GM12878 (cell line): ENCODE results near the gene NHS. TPM values are rescaled to one million over a fixed set of nuclear protein-coding genes. Genes with fewer than 3 reads are reported as not detected.
A peak's percentile ranks its signal among the peaks of the same experiment; 100 is the strongest.

Experiments used
- ATAC-seq: fragments of 200-7000 bp; cut with Tn5 transposase; 3 replicates; pipeline ENCODE4 v1.9.1; 2020; ENCODE audit warnings: mild to moderate bottlenecking, moderate library complexity
- BruUV-seq: library from RNA; stranded (reverse); fragments of 400-500 nt; replicated peaks from 2 replicates; lab custom pipeline; 2021; lab: Mats Ljungman, UMichigan
- CTCF ChIA-PET: fragments of 300-600 bp; sonication (Branson Sonifier 250); formaldehyde crosslinking; extraction: SDS; loops from one replicate; lab custom pipeline; 2021; ENCODE audit warnings: inconsistent platforms; lab: Yijun Ruan, JAX
- POLR2A ChIA-PET: fragments of 350-600 bp; formaldehyde crosslinking; extraction: SDS; loops from one replicate; lab custom pipeline; 2021; ENCODE audit warnings: inconsistent platforms; lab: Charles Lee
- RAD21 ChIA-PET: fragments of 300-600 bp; sonication (Branson Sonifier 250); formaldehyde crosslinking; loops from one replicate; lab custom pipeline; 2023; ENCODE audit warnings: antibody characterized with exemption; ENCODE audit not compliant: unreplicated experiment; lab: Charles Lee
- SMC1A ChIA-PET: fragments of 300-600 bp; sonication (Branson Sonifier 250); formaldehyde crosslinking; loops from one replicate; lab custom pipeline; 2023; ENCODE audit not compliant: unreplicated experiment, uncharacterized antibody; lab: Charles Lee
- DNase-seq: peaks from one replicate; pipeline ENCODE4 v3.0.0-alpha.2; 2011; ENCODE audit warnings: low read depth, low spot score
- FAIRE-seq: peaks from 3 replicates; lab custom pipeline; 2011; peaks lifted over from hg19 to GRCh38; lab: Jason Lieb, UNC
- H2AFZ ChIP-seq: 2 replicates; pipeline ENCODE4 v1.6.0; 2011; ENCODE audit warnings: low read depth, low read length, control low read depth; ENCODE audit not compliant: control insufficient read depth
- H3K27ac ChIP-seq: 2 replicates; pipeline ENCODE4 v1.5.1; 2011; ENCODE audit warnings: control low read depth; ENCODE audit not compliant: control insufficient read depth, insufficient read depth
- H3K27me3 ChIP-seq, 2 experiments: replicated peaks in 1 of 2; 2 replicates each; pipeline versions ENCODE4 v1.6.0 to v1.6.1; 2011; ENCODE audit warnings: low read length in 1 of 2; ENCODE audit not compliant: control insufficient read depth in 2 of 2, insufficient read depth in 2 of 2
- H3K36me3 ChIP-seq, 2 experiments: 2 replicates each; pipeline ENCODE4 v1.5.1; 2011; ENCODE audit warnings: low read length in 1 of 2; ENCODE audit not compliant: control insufficient read depth in 2 of 2, insufficient read depth in 2 of 2
- H3K4me1 ChIP-seq: 2 replicates; pipeline ENCODE4 v1.6.1; 2011; ENCODE audit warnings: mild to moderate bottlenecking, low read length, moderate library complexity, mixed read lengths; ENCODE audit not compliant: control insufficient read depth, insufficient read depth
- H3K4me2 ChIP-seq: 2 replicates; pipeline ENCODE4 v1.6.0; 2011; ENCODE audit warnings: control low read depth; ENCODE audit not compliant: control insufficient read depth, insufficient read depth
- H3K4me3 ChIP-seq: fragments of 200-600 bp; sonication (generic); 2 replicates; pipeline ENCODE4 v1.5.1; 2016
- H3K79me2 ChIP-seq: 2 replicates; pipeline ENCODE4 v1.6.0; 2011; ENCODE audit warnings: low read length; ENCODE audit not compliant: control insufficient read depth, insufficient read depth
- H3K9ac ChIP-seq: 2 replicates; pipeline ENCODE4 v1.8.0; 2011; ENCODE audit warnings: low read length, control low read depth, mixed read lengths; ENCODE audit not compliant: control insufficient read depth, insufficient read depth
- H3K9me3 ChIP-seq: replicated peaks from 3 replicates; pipeline ENCODE4 v1.5.1; 2011; ENCODE audit warnings: mild to moderate bottlenecking, low read length; ENCODE audit not compliant: control insufficient read depth, insufficient read depth
- H4K20me1 ChIP-seq: 2 replicates; pipeline ENCODE4 v1.6.0; 2011; ENCODE audit not compliant: control insufficient read depth, insufficient read depth
- BCL11A ChIP-seq: IDR thresholded peaks from 2 replicates; pipeline ENCODE4 v1.6.1; 2011; ENCODE audit warnings: low read depth, low read length
- BHLHE40 ChIP-seq, 2 experiments: fragments of 450-650 bp in 1 of 2; IDR thresholded peaks; 2 replicates each; pipeline ENCODE4 v1.6.1; 2011 to 2017; ENCODE audit warnings: low read depth in 2 of 2, borderline replicate concordance in 1 of 2, improper control_type of control experiment in 1 of 2, low read length in 1 of 2, mild to moderate bottlenecking in 1 of 2
- CEBPZ ChIP-seq: fragments of 150-350 bp; IDR thresholded peaks from 2 replicates; pipeline ENCODE4 v1.6.1; 2016; ENCODE audit warnings: low read depth, low read length
- ETV6 ChIP-seq, 2 experiments: fragments of 450-650 bp in 1 of 2; IDR thresholded peaks in 1 of 2; conservative IDR thresholded peaks in 1 of 2; 2 replicates each; pipeline ENCODE4 v1.6.1; 2014; ENCODE audit warnings: antibody characterized with exemption in 1 of 2, borderline replicate concordance in 1 of 2, low read depth in 1 of 2, mild to moderate bottlenecking in 1 of 2, moderate library complexity in 1 of 2
- HCFC1 ChIP-seq: fragments of 150-350 bp; IDR thresholded peaks from 2 replicates; pipeline ENCODE4 v1.6.1; 2014; ENCODE audit warnings: low read length
- IKZF2 ChIP-seq, 2 experiments: fragments of 450-650 bp; IDR thresholded peaks; 2 replicates each; pipeline ENCODE4 v1.6.1; 2017; ENCODE audit warnings: mild to moderate bottlenecking in 2 of 2, moderate library complexity in 2 of 2
- NR2F1 ChIP-seq: fragments of 450-650 bp; conservative IDR thresholded peaks from 2 replicates; pipeline ENCODE4 v1.6.1; 2017; ENCODE audit warnings: mild to moderate bottlenecking
- RUNX3 ChIP-seq: IDR thresholded peaks from 2 replicates; pipeline ENCODE4 v1.6.1; 2012; ENCODE audit warnings: low read length, inconsistent platforms
- SRF ChIP-seq, 2 experiments: IDR thresholded peaks; 2 replicates each; pipeline ENCODE4 v1.6.1; 2011; ENCODE audit warnings: low read depth in 2 of 2, low read length in 2 of 2, mild to moderate bottlenecking in 1 of 2, moderate library complexity in 1 of 2
- SUPT20H ChIP-seq: IDR thresholded peaks from 2 replicates; pipeline ENCODE4 v1.6.1; 2011; ENCODE audit warnings: low read depth, mild to moderate bottlenecking, low read length, moderate library complexity, borderline replicate concordance; ENCODE audit not compliant: control insufficient read depth
- TARDBP ChIP-seq: IDR thresholded peaks from 2 replicates; pipeline ENCODE4 v1.6.1; 2016; ENCODE audit warnings: borderline replicate concordance
- WGBS: methylation state at CpG from one replicate; pipeline ENCODE4 v1.1.6; 2016; ENCODE audit warnings: low lambda C conversion rate; ENCODE audit not compliant: insufficient replicate concordance, insufficient coverage; ENCODE audit errors: missing lambda C conversion rate; 5-methylcytosine and 5-hydroxymethylcytosine counted together
- in situ Hi-C: fragments of 300-500 bp; cut with MboI; formaldehyde crosslinking; loops from 9 replicates; pipeline ENCODE4 v1.14.3; 2018; ENCODE audit warnings: mixed read lengths
- intact Hi-C: fragments of 100-400 bp; cut with micrococcal nuclease; formaldehyde crosslinking; loops from one replicate; pipeline ENCODE4 v1.14.2; 2022; ENCODE audit not compliant: unreplicated experiment
- polyA plus RNA-seq, 11 experiments: library from polyadenylated mRNA; depleted of rRNA in 4 of 11; unstranded in 6 of 11; stranded (reverse) in 5 of 11; fragments of >200 nt; fragmentation: Nextera tagmentation in 4 of 11; fragmentation: Illumina TruSeq in 1 of 11; extraction: Ambion mirVana in 4 of 11; extraction: Trizol in 1 of 11; gene quantifications; 1 replicate in 1 of 11; 2 replicates in 10 of 11; pipeline versions ENCODE4 v1.2.1 to v1.2.3, GENCODE V29; 2011 to 2016; ENCODE audit warnings: inconsistent platforms in 2 of 11, missing spikeins in 2 of 11, low read depth in 1 of 11
- total RNA-seq, 4 experiments: library from RNA; depleted of rRNA in 3 of 4; stranded (reverse); fragments of >200 nt in 3 of 4; fragmentation: Illumina TruSeq in 1 of 4; extraction: Trizol in 1 of 4; gene quantifications; 2 replicates each; pipeline versions ENCODE4 v1.2.1 to v1.2.3, GENCODE V29; 2013 to 2021
- TF ChIP-seq, protein P1 (sequence below): fragments of 450-650 bp; IDR thresholded peaks from 2 replicates; pipeline ENCODE4 v1.6.1; 2016; ENCODE audit warnings: mild to moderate bottlenecking

The NHS gene
- total and polyA plus RNA-seq, 10 of the 15 experiments (the other 5 are each of a cell fraction or from before 2014, with no cell fraction given) = under 0.01 to 0.07 (median 0.03) TPM; not detected in 7

DNA sequence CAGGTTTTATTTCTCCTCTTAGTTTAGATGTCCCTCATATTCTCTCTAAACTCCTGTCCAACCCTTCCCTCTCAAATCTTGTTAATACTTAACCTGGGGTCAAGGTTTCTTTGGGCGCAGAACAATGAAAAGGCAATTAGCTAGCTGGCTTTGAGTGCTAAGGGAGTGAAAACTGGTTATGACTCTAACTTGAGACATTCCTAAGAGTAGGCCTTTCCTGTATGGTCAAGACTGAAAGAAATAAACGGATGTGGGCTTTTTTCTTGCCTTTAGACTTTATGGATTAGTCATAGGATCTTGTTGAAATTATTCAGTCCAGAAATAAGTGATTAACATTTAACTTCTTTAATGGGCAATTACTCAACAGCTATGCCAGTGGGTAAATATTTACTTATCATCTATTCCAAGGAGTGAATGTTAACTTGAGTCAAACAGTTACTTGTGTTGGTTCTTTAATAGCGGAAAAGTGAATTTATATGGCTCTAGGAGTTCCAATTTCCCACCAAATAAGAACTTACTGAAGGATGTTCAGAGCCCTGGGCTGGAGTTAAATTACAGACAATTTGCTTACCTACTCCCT is 220.5 kb downstream of the NHS start:
- FAIRE-seq (no peak), ATAC-seq (peak; percentile 75), DNase-seq (no peak)
- Histone ChIP-seq H3K4me1 (no peaks in the 10 kb centered on the region), H3K27ac (no peak overlapping the region), H4K20me1 (no peaks in the 10 kb centered on the region), H3K9ac (no peak overlapping the region), H3K9me3 (no peaks in the 10 kb centered on the region; the same call in 2 of the 3 replicates), H3K79me2 (no peaks in the 10 kb centered on the region), H3K4me2 (no peak overlapping the region), H2AFZ (no peak overlapping the region), H3K27me3 (no peaks in the 10 kb centered on the region), H3K4me3 (no peak overlapping the region), H3K36me3 (no peaks in the 10 kb centered on the region)
- BruUV-seq = no TSS peak
- 2% methylated on average over 3 of the region's 3 CpGs for WGBS
- intact Hi-C loops = no loop called here
- in situ Hi-C loops = no loop called here
- CTCF ChIA-PET = interaction anchor here (0.6 to 1.0 kb wide), 3 partner anchors 56 to 361 kb away, joined by 3 read pairs; no protein-coding TSS in a partner anchor
- SMC1A ChIA-PET = interaction anchor here (1.0 kb wide), 1 partner anchor 38 kb away, joined by 3 read pairs; no protein-coding TSS in a partner anchor
- RAD21 ChIA-PET = interaction anchor here (1.3 kb wide), 1 partner anchor 14 kb away, joined by 3 read pairs; no protein-coding TSS in a partner anchor
- TF ChIP-seq IKZF2 (IDR thresholded peaks at IDR 0.05) (0 out of 4 replicates have a peak, but pooled peaks have one; percentile 22), BCL11A (peak; percentile 27; the same call in 1 of the 2 replicates), ETV6 (conservative IDR thresholded peaks at IDR 0.05 in 1 of 2, IDR thresholded peaks at IDR 0.05 in 1 of 2; ENCODE audit: borderline replicate concordance in 1 of 2, low read depth in 1 of 2) (no peak), NR2F1 (no peak), TARDBP (no peak), RUNX3 (0 out of 2 replicates have a peak, but pooled peaks have one; percentile 8)
- POLR2A ChIA-PET = no interaction called here

GRCh38 chrX:17596061-17596460 is 221.1 kb downstream of the NHS start:
- ChIA-PET RAD21 (interaction anchor here (1.3 kb wide), 1 partner anchor 14 kb away, joined by 3 read pairs; no protein-coding TSS in a partner anchor), POLR2A (interaction anchor here (0.5 kb wide), 1 partner anchor 117 kb away, joined by 3 read pairs; no protein-coding TSS in a partner anchor), CTCF (interaction anchor here (0.7 kb wide), 1 partner anchor 55 kb away, joined by 3 read pairs; no protein-coding TSS in a partner anchor), SMC1A (interaction anchor here (1.0 kb wide), 1 partner anchor 37 kb away, joined by 3 read pairs; no protein-coding TSS in a partner anchor)
- no peak overlapping the region for H2AFZ ChIP-seq
- no peak for DNase-seq
- no peak overlapping the region for H3K27ac ChIP-seq
- no peaks in the 10 kb centered on the region for H3K36me3 ChIP-seq
- H3K4me3 ChIP-seq = no peak overlapping the region
- ATAC-seq = no peak
- H3K9me3 ChIP-seq = no peaks in the 10 kb centered on the region; the same call in 2 of the 3 replicates
- in situ Hi-C loops = no loop called here
- H3K79me2 ChIP-seq = no peaks in the 10 kb centered on the region
- H3K4me1 ChIP-seq = no peaks in the 10 kb centered on the region
- no peak overlapping the region for H3K9ac ChIP-seq
- no peaks in the 10 kb centered on the region for H3K27me3 ChIP-seq
- BruUV-seq = no TSS peak
- H4K20me1 ChIP-seq = no peaks in the 10 kb centered on the region
- intact Hi-C loops = no loop called here
- FAIRE-seq = no peak
- H3K4me2 ChIP-seq = no peak overlapping the region
- TF ChIP-seq, protein P1, sequence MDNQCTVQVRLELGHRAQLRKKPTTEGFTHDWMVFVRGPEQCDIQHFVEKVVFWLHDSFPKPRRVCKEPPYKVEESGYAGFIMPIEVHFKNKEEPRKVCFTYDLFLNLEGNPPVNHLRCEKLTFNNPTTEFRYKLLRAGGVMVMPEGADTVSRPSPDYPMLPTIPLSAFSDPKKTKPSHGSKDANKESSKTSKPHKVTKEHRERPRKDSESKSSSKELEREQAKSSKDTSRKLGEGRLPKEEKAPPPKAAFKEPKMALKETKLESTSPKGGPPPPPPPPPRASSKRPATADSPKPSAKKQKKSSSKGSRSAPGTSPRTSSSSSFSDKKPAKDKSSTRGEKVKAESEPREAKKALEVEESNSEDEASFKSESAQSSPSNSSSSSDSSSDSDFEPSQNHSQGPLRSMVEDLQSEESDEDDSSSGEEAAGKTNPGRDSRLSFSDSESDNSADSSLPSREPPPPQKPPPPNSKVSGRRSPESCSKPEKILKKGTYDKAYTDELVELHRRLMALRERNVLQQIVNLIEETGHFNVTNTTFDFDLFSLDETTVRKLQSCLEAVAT = no peak
- TF ChIP-seq SUPT20H (no peak), SRF (IDR thresholded peaks at IDR 0.05; ENCODE audit: low read depth in 2 of 2, low read length in 2 of 2) (no peak), CEBPZ (no peak), HCFC1 (no peak), BHLHE40 (IDR thresholded peaks at IDR 0.05; ENCODE audit: borderline replicate concordance in 1 of 2, low read depth in 2 of 2, low read length in 1 of 2) (no peak)
